Nucleus accumbens (tissue), 56 donors: Measurements from ENCODE around the gene LSM12.
"Not testable (repeated sequence)": the region's sequence is repeated elsewhere in the genome, so short reads cannot be mapped to it uniquely, and the experiment has no call there.

Experiments
- DNase-seq, 56 donors: peaks; one replicate each; lab custom pipeline; 2025; lab: John Stamatoyannopoulos, UW

Gene LSM12

GRCh38 chr17:44053125-44053872, 13.2 kb downstream of the LSM12 start:
- DNase-seq = no peak

- DNase-seq = no peak
Measured at GRCh38 chr17:44049294-44050060, 17.0 kb downstream of the LSM12 start.

GRCh38 chr17:44046893-44047292, 19.6 kb downstream of the LSM12 start:
- DNase-seq = not testable (repeated sequence)

- no peak for DNase-seq
Measured at GRCh38 chr17:44045486-44045885, 21.0 kb downstream of the LSM12 start.

GRCh38 chr17:44044071-44044470, 22.4 kb downstream of the LSM12 start:
- DNase-seq = no peak

GRCh38 chr17:44043272-44043696, 23.2 kb downstream of the LSM12 start:
- DNase-seq = no peak

GRCh38 chr17:44039829-44040635, 26.4 kb downstream of the LSM12 start:
- DNase-seq = no peak

GRCh38 chr17:44038604-44039011, 27.9 kb downstream of the LSM12 start:
- no peak for DNase-seq

GRCh38 chr17:44037471-44037870, 29.0 kb downstream of the LSM12 start:
- DNase-seq = no peak

- not testable (repeated sequence) for DNase-seq
Measured at GRCh38 chr17:44034688-44035087, 31.8 kb downstream of the LSM12 start.

GRCh38 chr17:44033861-44034408, 32.5 kb downstream of the LSM12 start:
- no peak for DNase-seq

GRCh38 chr17:44030482-44030881, 36.0 kb downstream of the LSM12 start:
- DNase-seq = no peak

- no peak for DNase-seq
Measured at GRCh38 chr17:44029736-44030135, 36.7 kb downstream of the LSM12 start.

GRCh38 chr17:44024853-44025252, 41.6 kb downstream of the LSM12 start:
- DNase-seq = peak in 3 of 56 donors; percentile 14 to 23 (median 21)

GRCh38 chr17:44024271-44024663, 42.2 kb downstream of the LSM12 start:
- no peak for DNase-seq

- no peak for DNase-seq
Measured at GRCh38 chr17:44023545-44024270, 42.8 kb downstream of the LSM12 start.

- DNase-seq = no peak
Measured at GRCh38 chr17:44022246-44022645, 44.2 kb downstream of the LSM12 start.

GRCh38 chr17:44021227-44021626, 45.2 kb downstream of the LSM12 start:
- not testable (repeated sequence) for DNase-seq

GRCh38 chr17:44014437-44015172, 51.9 kb downstream of the LSM12 start, which contains the start of gene TMEM101:
TSS of gene TMEM101 (minus strand) at chr17:44014963. CDS start at chr17:44014952, 11 bp downstream.
- DNase-seq = peak; percentile 42 to 95 (median 84)
